ENCODE data around the gene NR2F2.

NR2F2 gene

DNA sequence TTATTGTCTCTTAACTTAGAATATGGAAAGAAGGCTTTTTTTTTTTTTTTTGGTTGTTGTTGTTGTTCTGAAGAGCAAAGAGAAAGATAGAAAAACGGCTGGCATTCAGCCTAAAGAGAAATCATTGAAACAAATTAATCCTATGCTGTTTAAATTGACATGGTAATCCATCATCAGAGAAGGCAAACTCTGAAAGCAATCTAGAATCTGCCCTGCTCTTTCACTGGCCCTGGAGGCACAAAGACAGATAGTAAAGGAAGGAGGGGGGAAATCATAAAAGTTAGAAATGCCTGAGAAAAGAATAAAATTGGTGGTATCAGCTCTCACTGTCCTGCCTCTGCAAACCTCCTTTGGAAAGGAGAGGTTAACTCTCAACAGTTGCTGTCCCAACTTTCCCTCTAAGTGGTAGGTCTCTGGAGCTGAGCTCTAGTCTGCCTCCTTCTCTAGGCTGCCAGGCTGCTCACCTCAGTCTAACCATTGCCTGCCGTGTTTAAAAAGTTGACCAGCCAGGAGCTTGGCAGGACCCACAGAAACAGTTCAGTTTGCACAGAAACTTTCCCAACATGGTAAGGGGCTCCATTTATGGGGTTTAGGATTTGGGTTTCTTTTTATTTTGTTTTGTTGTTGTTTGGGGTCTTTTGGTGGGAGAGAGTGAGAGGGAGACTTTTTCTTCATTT is 13.4 kb upstream of the NR2F2 start:
- no peak for DNase-seq (ENCODE audit: low read depth in 2 of 2)

DNA sequence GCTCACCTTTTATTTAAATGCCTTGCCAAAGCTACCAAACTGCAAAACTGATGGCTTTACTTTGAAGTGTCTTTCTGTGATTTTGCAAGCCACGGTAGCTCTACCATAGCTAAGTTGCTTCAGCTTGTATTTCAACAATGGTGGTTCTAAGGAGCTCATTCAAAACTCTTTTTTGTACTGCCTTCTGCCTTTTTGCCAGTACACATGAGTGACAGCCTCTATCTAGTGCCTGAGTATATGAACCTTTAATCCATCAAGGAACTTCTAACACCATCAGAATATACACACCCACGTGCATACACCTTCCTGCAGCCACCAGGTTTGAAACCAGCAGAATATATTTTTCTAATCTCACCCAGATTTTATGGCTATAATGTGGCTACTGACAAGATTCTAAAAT is 10.4 kb upstream of the NR2F2 start:
- DNase-seq (ENCODE audit: low read depth in 2 of 2), result no peak

DNA sequence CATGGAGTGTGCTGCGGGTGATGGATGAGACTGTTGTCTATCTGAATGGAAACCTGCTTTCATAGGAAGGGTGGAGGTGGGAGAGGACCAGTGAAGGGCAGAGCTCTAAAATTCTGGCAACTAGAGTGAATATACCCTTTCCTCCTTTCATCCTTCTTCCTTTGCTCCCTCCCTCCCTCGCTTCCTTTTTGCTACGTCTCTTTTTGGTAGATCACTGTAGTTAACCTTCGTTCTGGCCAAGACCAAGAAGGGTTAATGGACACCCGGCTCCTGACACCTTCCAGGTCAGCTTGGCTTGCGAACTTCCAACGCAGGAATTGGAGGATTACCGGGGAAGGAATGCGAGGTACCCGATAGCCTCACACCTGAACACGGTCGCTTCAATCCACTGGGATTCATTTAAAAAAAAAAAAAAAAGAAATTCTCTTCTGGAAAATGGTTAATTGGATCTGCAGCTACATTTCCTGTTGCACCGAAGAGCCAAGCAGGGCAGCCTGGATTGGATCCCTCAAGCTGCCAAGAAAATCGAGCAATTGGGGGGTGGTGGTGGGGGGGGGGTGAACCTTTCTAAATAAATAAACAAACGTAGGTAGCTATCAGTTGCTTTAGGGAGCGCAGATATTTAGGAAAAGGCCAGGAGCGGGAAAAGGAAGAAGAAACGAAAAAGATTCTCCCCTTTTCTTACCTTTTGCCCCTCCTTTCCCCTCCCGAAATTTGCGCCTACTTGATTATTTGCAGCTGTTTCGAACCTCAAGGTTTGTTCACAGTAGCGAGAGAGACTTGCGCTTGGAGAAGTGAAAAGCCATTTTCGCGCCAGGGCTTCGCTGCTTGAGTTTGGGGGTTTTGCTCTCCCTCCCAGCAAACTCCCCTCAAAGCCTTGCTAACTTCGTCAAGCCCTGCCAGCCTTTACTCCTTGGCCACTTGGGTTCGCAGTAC is 9.5 kb upstream of the NR2F2 start:
- no peak for DNase-seq (ENCODE audit: low read depth in 2 of 2)

DNA sequence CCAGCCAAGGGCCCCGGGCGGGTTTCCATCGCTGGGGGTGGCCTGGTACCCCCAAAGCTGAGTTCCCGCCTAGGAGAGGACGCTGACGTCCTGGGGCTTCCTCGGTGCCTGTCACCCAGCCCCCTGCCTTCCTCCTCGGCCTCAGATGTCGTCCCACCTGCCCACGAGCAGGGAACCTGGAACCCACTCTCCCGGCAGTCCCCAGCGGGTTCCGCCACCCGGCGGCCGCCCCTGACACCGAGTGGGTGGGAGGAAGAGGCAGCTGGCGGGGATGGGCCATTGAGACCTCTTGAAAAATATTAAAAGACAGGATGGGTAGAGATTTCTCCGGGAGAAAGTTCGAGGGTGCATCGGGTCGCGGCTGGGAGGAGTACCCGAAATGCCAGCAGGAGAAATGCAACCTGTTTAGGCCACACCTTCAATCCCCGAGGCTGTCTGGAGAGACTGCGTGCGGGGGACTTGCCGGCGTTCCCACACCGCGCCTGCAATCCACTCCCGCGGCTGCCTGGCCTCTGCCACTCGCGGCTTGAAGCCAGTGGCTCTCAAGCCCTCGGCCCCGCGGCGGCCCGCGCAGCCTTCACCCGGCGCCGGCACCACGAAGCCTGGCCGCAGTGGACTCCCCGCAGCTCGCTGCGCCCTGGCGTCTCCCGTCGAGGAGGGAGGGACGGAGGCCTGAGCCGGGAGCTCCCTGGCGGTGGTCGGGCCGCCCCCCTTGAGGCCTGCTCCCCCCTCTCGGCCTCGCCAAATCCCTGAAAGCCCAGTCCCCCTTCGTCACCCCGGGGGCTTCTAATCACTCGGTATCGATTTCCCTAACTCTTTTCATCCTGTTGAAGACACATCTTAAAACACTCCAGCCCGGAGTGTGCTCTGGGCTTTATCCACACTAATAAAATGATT is 8.6 kb upstream of the NR2F2 start:
- DNase-seq (ENCODE audit: low read depth in 2 of 2), result no peak

DNA sequence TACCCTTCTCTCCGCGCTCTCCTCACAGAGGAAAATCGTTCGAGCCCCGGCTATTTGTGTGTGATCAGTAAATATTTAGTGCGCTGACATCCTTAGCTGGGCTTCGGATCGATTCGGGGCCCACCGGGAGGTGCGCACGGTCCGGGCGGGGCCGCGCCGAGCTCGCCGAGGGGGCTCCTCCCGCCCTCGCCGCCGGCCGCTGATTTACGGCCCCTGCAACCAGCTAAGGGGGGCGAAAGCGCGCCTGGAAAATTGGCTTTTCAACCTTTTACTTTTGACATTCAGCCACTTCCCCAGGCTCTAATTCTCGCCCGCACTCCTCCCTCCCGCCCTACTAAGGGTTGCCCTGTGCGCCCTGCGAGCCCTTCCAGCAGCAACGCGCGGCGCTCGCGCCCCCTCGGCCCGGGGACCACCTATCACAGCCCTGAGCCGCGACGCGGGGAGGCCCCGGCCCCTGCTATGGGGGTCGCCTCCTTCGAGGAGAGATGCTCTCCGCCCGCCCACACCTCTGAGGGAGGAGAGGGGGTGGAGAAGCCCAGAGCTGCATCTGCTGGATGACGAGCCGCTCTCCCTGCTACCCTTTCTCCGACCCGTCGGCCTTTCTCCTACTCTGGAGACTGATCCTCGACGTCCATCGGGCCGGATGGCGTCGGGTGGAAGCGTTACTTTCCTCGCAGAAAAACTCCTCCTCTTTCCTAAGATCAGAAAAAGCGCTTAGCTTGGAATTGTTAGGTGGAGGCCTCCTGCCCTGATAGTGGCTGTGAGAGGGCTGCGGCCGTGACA is 7.8 kb upstream of the NR2F2 start:
- no peak for DNase-seq (ENCODE audit: low read depth in 2 of 2)

DNA sequence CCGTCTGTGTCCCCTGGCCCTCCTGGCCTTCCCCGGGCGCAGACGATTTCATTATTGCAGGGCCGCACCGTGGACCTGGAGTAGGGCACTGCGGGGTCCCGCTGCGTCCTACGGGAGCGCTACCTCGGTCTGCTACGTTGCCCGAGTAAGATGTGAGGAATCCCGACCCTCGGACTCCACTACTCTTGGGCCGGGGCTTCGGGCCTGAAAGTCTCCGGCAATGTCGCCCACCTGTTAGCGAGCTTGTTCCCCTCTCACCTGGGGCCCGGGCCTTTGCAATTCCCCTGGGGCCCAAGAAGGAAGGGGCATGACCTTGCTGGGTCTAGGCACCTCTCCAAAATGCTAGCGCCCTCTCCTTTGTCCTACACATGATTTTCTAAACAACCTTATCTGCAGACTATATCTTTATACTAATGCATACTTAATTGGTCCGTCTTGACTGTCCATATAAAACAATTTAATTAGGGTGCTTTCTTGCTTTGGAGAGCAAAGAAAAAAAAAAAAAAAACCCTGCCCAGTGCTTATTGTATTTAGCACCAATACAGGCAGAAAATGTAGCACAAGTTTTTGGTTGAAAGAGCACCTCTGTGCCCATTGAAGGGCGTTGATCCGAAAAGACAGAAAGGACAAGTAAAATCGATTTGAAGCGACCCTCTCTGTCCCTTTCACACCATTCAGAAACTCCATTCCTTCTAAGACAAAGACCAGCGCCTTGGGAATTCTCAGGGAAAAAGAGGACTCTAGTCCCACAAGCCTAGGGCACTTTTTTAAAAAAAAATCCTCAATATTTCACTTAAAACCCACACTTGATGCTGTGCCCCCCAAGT is 7.0 kb upstream of the NR2F2 start:
- DNase-seq (ENCODE audit: low read depth in 2 of 2), result no peak

DNA sequence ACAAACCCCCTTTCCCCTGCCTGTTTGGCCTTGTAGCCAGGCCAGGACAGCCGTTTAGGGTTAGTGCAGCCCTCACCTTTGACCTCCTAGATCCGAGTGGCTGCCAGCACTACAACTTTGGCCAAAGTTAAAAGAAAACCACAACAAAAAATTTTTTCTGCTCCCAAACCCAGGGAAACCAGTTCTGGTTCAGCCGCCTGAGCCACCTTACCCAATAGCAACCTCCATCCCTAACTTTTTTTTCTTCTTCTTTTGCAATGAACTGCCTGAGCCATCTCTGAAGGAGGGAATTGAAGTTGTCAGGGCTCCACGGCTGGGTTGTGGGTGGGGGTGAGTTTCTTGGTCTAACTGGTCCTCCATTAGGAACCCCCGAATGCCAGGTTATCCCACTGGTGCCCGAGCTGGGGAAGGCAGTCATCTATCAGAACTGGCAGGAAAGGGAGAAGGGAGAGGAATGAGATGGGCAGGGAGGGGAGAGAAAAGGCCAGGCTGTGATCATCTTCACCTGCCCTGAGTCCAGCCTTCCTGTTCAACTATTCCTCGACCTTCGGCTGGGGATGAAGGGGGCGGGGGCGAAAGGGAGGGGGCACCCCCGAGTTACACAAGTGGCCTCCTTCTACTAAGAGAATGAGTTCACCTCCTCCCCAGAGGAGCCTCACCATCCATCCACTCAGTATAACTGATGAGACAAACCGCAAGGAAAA is 6.2 kb upstream of the NR2F2 start:
- DNase-seq (ENCODE audit: low read depth in 2 of 2), result no peak

DNA sequence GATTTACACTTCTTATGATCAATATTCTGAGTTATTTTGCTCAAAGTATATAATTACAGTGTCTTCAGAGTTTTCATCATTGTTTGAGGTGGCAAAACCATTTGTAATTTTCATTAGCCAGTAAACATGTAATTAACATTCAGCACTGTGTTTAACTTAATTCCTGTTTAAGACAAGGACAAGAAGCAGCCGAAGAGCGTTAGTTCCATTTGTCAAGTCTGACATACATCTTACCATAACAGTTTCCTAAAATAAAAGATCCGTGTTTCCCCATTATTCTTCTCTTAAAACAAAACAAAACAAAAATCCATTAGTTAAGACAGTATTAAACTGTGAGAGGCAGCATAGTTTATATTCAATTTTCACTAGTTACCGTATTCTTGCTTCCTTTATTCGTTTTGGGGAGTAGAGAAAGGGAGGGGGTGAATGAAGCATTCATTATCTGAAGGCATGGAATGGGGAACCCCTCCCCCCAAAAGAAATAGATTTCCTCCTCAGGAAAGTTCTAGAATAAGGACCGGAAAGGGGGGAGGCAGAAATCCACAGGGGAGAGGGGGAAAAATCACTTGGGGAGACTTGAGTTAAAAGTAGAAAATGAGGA is 5.5 kb upstream of the NR2F2 start:
- no peak for DNase-seq (ENCODE audit: low read depth in 2 of 2)

DNA sequence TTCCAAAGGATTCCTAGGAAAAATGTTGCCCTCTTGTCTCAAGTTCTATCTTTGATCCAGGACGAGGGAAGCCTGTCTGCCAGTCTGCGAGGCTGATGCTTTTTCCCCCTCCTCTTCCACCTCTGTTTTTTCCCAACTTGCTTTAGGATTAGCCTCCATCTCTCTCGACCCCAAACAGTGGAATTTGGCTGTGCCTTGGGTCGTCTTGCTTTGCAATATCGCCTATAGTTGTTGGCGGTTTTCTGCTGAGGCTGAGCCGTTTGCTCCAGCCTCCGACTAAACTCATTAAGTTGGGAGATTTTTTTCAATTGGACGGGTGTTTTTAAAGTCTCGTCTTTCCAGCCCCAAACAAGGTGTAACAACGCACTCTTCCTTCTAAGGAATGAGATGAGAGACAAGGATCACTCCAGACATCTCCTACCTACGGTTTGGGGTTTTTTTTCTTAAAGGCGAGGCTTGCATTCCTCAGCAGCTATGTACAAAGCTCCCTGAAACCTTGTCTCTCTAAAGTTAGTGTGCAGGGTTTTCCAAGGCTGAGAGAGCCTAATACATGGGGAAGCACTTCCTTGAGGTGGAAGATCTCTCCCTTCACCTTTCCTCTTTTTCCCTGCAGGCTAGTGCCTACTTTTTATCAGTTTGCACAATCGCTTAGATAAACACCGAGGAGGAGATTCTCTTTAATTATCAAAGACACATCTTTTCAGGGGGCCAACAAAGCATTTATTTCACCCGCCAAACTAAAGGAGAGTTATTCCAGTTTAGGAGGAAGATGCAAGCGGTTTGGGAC is 4.8 kb upstream of the NR2F2 start:
- no peak for DNase-seq (ENCODE audit: low read depth in 2 of 2)

DNA sequence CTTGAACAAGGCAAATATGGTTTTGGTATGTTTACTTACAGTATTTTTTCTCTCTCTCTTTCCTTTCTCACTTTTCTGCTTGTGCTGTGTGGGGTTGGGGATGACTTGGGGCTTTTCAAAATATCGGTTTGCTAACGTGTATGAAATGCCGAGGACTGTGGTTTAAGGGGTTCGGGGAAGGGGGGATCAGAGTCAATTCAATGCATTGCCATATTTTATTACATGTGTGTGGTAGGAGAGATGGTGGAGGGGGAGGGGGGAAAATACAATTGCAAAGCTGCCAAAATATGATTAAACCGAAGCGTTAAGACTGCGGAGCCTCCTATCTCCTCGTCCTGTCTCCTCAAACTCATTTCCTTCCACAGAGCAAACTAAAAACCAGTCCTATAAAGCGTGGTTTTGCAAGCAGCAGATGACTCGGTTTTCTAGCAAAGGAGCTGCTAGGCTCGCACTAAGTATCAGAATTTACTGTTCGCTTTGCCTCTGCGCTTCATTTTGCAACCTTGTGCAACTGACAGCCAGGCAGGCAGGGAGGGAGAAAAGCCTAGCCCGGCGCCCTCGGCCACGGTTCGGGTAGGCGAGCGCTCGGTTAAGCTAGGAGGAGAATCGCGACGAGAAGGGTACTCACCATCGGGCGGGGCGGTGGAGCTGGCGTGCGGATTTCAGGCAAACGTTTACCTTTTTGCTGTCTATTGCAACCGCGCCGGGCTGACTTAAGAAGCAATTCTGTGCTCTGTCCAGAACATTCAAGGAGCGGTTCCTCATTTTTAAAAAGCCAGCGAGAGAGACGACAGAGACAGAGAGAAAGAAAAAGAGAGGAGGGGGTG is 4.0 kb upstream of the NR2F2 start:
- DNase-seq (ENCODE audit: low read depth in 2 of 2), result no peak

DNA sequence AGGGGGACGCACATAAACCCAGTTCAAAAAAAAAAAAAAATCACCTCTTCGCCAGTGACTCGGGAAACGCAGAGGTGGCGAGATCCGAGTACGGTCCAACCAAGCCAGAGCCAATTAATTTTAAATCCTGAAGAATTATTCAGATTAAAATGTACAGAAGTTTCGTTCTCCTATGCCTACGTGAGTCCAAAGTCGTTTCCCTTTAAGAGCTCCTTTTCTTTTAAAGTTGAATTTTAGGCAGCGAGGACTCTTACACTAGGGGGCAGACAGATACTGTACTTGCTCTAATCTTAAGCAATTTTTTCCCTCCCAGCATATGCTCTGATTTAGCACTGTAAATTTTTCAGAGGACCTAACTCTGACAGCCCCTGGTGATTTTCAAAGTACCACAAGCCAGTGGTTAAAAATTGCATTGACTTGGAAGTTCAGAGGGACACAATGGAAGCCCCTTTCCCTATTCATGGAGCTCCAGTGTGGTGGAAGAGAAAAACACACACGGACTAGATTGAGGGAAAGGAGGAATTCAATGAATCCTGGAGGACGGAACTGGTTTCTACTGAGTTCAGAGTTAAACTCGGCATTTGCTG is 3.3 kb upstream of the NR2F2 start:
- no peak for DNase-seq (ENCODE audit: low read depth in 2 of 2)

DNA sequence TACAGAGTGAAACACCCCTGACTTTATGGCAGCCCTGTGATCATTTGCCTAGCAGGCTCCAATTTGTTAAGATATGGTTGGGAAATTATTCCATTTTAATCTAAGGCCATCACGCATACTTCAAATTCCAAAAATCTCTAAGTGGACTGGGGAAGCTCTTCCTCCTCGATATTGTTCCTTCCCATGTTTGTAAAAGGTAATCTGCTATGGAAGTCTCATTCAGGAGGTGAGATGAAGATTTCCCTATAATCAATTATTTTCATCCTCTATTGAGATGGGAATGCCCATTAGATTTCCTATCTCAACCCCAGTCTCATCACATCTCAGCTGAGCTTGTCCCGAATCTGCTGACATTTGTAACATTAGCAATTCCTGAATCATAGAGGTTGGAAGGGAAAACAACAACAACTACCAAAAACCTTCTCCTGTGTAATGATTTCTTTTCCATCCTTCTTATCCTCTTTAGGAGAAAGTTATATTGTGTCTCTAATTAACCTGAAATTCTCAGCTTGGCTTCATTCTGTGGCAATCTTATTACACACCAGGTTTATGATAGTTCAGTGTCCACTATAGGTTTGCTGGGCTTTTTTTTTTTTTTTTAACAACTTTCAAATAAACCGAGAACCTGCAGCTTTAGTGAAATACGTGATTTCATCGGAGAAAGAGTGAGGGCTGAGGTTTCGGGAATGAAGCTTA is 2.2 kb upstream of the NR2F2 start:
- DNase-seq (ENCODE audit: low read depth in 2 of 2), result no peak

DNA sequence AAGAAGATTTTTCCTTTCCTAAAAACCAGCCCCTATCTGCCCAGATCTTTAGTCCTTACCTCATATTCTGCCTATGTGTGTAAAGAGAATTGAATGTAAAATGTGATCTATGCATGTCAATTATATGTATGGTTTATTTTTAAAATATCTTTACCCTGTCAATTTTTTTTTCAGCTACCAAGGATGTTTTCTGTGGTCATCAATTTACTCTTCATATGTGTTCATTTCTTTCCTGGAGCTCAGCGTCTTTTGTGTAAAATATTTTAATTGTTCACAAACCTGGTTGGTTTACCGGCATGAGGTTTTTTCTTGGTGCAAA is 1.7 kb upstream of the NR2F2 start:
- no peak for DNase-seq (ENCODE audit: low read depth in 2 of 2)

DNA sequence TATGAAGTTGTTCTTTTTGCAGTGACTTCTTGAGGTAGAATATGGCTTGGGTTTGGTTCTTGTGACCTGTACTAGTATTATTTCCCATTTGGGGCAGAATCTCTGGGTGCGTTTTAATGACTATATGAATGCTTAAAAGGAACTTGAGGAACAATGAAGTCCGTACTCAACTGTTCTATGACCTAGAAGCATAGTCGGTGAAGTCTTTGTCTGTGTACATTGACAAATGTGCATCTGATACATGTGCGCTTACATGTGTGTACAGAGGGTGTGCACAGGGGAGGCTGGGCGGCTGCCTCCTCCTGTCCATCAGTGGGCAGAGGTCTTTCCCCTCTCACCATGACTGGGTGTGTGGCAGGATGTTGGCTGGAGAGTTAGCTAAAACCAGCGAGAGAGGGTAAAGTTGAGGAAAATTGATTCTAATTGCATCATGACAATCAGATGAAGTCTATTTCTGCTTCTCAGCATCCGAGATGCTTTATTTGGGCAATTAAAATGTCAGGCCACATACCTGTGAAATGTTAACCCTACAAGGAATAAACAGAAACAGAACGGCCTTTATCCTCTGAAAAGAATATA is 1.0 kb upstream of the NR2F2 start:
- no peak for DNase-seq (ENCODE audit: low read depth in 2 of 2)

DNA sequence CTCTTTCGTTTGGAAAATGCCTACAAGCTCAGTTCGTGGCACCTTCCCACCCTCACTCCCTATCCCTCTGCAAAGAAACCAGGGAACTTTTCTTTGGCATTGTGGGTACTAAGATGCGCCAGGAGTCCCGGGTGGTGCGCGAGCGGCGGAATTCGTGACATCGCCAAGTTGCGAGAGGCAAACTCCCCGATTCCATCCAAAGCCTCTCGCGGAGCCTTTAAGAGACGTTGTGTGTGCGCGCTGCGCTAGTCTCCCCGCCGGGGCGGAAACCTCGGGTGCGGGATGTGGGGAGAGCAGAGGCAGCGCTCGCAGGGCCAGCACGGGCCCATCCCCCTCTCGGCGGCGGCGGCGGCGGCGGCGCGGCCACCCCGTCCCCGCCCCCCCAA is 443 bp upstream of the NR2F2 start:
- no peak for DNase-seq (ENCODE audit: low read depth in 2 of 2)

DNA sequence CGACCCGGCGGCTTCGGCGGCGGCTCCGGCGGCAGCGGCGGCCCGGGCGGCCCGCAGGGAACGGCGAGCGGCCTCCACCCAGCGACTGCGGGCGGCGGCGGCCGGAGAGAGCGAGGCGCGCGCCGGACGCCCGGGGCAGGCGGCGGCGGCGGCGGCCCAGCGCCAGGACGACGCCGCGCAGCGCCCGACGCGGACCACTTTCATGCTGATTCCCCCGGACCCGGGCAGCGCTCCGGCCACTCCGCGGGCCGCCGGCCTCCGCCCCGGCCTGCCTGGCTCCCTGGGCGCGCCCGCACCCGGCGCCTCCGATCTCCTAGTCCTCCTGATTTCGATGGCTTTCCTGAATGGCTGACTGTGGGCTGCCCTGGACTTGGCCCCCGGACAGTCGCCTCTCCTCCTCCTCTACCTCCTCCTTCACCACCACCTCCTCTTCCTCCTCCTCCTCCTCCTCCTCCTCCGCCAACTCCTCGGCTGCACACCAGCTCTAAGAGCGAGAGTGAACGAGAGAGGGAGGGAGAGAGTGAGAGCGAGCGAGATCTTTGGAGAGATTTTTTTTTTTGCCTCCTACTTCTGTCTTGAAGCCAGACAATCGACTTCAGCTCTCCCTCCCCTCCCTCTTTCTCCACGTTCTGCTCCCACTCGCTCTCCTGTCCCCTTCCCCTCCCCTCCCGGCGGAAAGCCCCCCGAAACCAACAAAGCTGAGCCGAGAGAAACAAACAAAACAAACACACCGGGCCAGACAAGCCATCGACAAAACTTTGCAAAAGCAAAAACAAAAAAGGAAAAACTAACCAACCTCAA is 844 bp downstream of the NR2F2 start:
- no peak for DNase-seq (ENCODE audit: low read depth in 2 of 2)
